ENCODE data around the gene MAP4K1.
"Not testable (repeated sequence)": the region's sequence is repeated elsewhere in the genome, so short reads cannot be mapped to it uniquely, and the experiment has no call there.

MAP4K1 gene

DNA sequence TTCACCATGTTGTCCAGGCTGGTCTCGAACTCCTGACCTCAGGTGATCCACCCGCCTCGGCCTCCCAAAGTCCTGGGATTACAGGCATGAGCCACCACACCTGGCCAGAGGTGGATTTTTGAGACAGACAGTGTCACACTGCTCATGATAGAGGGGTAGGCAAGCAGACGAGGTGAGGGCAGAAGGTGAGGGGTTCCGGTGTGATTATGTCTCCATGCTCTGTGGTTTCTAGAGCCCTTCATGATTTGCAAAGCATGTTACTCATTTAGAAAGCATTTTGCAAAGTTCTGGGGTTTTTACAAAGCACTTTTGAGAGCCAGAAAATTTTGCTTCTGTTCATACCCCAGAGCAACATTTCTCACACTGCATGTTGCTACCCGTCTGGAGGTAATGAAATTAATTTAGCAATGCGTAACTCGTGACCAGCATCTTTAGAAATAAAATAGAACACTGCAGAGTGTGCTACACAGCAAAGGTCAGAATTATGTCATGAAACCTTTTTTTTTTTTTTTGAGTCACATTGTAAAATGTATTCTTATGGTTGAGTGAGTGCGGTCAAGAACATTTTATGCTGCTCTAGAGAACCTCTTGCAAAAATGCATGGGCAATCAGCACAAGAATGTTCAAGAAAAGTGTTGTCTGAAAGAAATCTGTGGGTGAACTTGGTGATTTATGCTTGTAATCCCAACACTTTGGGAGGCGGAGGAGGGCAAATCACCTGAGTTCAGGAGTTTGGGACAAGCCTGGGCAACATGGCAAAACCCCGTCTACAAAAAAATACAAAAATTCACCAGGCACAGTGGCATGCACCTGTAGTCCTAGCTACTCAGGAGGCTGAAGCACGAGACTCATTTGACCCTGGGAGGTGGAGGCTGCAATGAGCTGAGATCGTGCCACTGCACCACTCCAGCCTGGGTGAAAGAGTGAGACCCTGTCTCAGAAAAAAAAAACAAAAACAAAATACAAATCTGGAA is 58.0 kb downstream of the MAP4K1 start:
- Histone ChIP-seq H3K36me3 (ENCODE audit: control insufficient read depth in 2 of 2, insufficient read depth in 2 of 2, low read length in 2 of 2) (no peaks in the 10 kb centered on the region), H3K27me3 (ENCODE audit: control insufficient read depth in 2 of 2, insufficient read depth in 2 of 2, low read length in 2 of 2) (peaks cover 6 to 8% of the 10 kb centered on the region in 2 donors), H3K4me3 (ENCODE audit: low read length in 2 of 2) (peak overlapping the region in 1 of 2 donors; percentile 13), H3K9ac (ENCODE audit: low read depth in 1 of 2, low read length in 2 of 2) (no peak overlapping the region), H3K4me1 (ENCODE audit: control insufficient read depth in 2 of 2, insufficient read depth in 2 of 2, low read length in 2 of 2) (peaks cover 0 to 2% of the 10 kb centered on the region in 2 donors), H3K27ac (ENCODE audit: low read depth in 2 of 2, low read length in 2 of 2) (no peak overlapping the region), H3K9me3 (ENCODE audit: control insufficient read depth in 2 of 2, low read length in 2 of 2) (no peaks in the 10 kb centered on the region)

DNA sequence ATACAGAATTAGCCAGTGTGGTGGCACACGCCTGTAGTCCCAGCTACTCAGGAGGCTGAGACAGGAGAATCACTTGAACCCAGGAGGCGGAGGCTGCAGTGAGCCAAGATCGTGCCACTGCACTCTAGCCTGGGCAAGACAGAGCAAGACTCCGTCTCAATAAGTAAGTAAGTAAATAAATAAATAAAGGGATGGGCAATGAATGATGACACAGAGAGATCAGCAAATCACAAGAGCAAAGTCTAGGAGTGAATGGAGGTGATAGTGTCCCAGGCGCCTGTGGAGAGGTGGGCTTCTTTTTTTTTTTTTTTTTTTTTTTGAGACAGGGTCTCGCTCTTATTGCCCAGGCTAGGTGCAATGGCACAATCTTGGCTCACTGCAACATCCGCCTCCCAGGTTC is 58.8 kb downstream of the MAP4K1 start:
- not testable (repeated sequence) for H3K4me1 ChIP-seq (ENCODE audit: control insufficient read depth in 2 of 2, insufficient read depth in 2 of 2, low read length in 2 of 2); H3K4me3 ChIP-seq (ENCODE audit: low read length in 2 of 2); H3K9me3 ChIP-seq (ENCODE audit: control insufficient read depth in 2 of 2, low read length in 2 of 2); H3K36me3 ChIP-seq (ENCODE audit: control insufficient read depth in 2 of 2, insufficient read depth in 2 of 2, low read length in 2 of 2); H3K27ac ChIP-seq (ENCODE audit: low read depth in 2 of 2, low read length in 2 of 2); H3K9ac ChIP-seq (ENCODE audit: low read depth in 1 of 2, low read length in 2 of 2); H3K27me3 ChIP-seq (ENCODE audit: control insufficient read depth in 2 of 2, insufficient read depth in 2 of 2, low read length in 2 of 2)

DNA sequence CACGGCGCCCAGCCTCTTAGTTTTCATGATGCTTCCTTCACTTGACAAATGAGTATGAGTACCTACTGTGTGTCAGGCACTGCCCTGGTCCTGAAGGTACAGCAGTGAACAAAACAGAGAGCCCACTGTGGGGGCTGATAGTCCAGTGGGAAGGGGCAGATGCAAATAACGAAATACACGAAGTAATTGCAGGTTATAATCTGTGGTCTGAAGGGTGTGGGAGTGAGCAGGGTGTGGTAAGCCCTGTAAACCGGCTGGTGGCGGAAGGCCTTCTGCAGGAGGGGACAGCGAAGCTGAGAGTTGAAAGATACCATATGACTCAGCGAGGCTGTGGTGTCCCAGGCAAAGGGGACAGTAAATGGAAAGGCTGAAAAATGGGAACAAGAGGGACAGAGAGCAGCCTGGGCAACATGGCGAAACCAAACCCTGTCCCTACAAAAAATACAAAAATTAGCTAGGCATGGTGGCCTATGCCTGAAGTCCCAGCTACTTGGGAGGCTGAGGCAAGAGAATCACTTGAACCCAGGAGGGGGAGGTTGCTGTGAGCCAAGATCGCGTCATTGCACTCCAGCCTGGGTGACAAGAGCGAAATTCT is 60.5 kb downstream of the MAP4K1 start:
- no peak overlapping the region for H3K27ac ChIP-seq (ENCODE audit: low read depth in 2 of 2, low read length in 2 of 2)
- no peaks in the 10 kb centered on the region for H3K36me3 ChIP-seq (ENCODE audit: control insufficient read depth in 2 of 2, insufficient read depth in 2 of 2, low read length in 2 of 2)
- no peaks in the 10 kb centered on the region for H3K9me3 ChIP-seq (ENCODE audit: control insufficient read depth in 2 of 2, low read length in 2 of 2)
- H3K4me3 ChIP-seq (ENCODE audit: low read length in 2 of 2) = no peak overlapping the region
- peaks cover 0 to 2% of the 10 kb centered on the region in 2 donors for H3K4me1 ChIP-seq (ENCODE audit: control insufficient read depth in 2 of 2, insufficient read depth in 2 of 2, low read length in 2 of 2)
- H3K27me3 ChIP-seq (ENCODE audit: control insufficient read depth in 2 of 2, insufficient read depth in 2 of 2, low read length in 2 of 2) = peaks cover 0 to 2% of the 10 kb centered on the region in 2 donors
- no peak overlapping the region for H3K9ac ChIP-seq (ENCODE audit: low read depth in 1 of 2, low read length in 2 of 2)

DNA sequence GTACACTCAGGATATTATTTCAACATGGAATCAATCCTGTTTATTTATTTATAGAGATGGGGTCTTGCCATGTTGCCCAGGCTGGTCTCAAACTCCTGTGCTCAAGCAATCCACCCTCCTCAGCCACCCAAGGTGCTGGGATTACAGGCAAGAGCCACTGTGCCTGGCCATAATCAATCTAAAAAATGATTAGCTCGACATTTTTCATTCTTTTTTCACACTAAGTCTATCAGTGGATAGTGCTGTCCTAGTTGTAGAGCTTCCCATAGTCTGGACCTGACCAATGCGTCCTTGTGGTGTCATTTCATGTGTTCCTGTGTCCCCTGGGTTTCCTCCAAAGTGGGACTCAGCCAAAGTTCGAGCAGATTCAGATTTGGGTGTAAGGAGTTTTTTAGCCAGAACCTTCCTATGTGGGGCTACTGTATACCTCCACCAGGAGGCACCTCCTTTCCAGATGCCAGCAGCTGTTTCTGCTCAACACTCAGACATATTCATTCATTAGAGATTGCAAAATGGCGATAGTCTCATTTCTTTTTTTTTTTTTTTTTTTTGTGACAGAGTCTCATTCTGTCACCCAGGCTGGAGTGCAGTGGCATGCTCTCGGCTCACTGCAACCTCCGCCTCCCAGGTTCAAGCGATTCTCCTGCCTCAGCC is 61.1 kb downstream of the MAP4K1 start:
- H3K9ac ChIP-seq (ENCODE audit: low read depth in 1 of 2, low read length in 2 of 2) = no peak overlapping the region
- peaks cover 0 to under 1% of the 10 kb centered on the region in 2 donors for H3K27me3 ChIP-seq (ENCODE audit: control insufficient read depth in 2 of 2, insufficient read depth in 2 of 2, low read length in 2 of 2)
- peaks cover 0 to 2% of the 10 kb centered on the region in 2 donors for H3K4me1 ChIP-seq (ENCODE audit: control insufficient read depth in 2 of 2, insufficient read depth in 2 of 2, low read length in 2 of 2)
- no peaks in the 10 kb centered on the region for H3K9me3 ChIP-seq (ENCODE audit: control insufficient read depth in 2 of 2, low read length in 2 of 2)
- H3K36me3 ChIP-seq (ENCODE audit: control insufficient read depth in 2 of 2, insufficient read depth in 2 of 2, low read length in 2 of 2) = no peaks in the 10 kb centered on the region
- H3K4me3 ChIP-seq (ENCODE audit: low read length in 2 of 2) = no peak overlapping the region
- H3K27ac ChIP-seq (ENCODE audit: low read depth in 2 of 2, low read length in 2 of 2) = no peak overlapping the region

DNA sequence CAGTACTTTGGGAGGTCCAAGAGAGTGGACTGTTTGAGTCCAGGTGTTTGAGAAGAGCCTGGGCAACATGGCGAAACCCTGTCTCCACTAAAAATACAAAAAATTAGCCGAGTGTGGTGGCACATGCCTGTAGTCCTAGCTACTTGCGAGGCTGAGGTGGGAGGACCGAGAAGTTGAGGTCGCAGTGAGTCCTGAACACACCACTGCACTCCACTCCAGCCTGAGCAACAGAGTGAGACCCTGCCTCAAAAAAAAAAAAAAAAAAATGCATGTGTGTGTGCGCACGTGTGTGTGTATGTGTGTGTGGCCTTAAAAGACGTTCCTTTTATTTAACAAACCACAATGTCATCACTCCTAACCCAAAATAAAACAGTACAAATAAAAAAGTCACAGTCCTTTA is 62.6 kb downstream of the MAP4K1 start:
- H3K27ac ChIP-seq (ENCODE audit: low read depth in 2 of 2, low read length in 2 of 2) = no peak overlapping the region
- no peak overlapping the region for H3K9ac ChIP-seq (ENCODE audit: low read depth in 1 of 2, low read length in 2 of 2)
- H3K36me3 ChIP-seq (ENCODE audit: control insufficient read depth in 2 of 2, insufficient read depth in 2 of 2, low read length in 2 of 2) = no peaks in the 10 kb centered on the region
- no peaks in the 10 kb centered on the region for H3K9me3 ChIP-seq (ENCODE audit: control insufficient read depth in 2 of 2, low read length in 2 of 2)
- H3K27me3 ChIP-seq (ENCODE audit: control insufficient read depth in 2 of 2, insufficient read depth in 2 of 2, low read length in 2 of 2) = peaks cover 0 to 4% of the 10 kb centered on the region in 2 donors
- no peak overlapping the region for H3K4me3 ChIP-seq (ENCODE audit: low read length in 2 of 2)
- H3K4me1 ChIP-seq (ENCODE audit: control insufficient read depth in 2 of 2, insufficient read depth in 2 of 2, low read length in 2 of 2) = peaks cover 0 to 2% of the 10 kb centered on the region in 2 donors

DNA sequence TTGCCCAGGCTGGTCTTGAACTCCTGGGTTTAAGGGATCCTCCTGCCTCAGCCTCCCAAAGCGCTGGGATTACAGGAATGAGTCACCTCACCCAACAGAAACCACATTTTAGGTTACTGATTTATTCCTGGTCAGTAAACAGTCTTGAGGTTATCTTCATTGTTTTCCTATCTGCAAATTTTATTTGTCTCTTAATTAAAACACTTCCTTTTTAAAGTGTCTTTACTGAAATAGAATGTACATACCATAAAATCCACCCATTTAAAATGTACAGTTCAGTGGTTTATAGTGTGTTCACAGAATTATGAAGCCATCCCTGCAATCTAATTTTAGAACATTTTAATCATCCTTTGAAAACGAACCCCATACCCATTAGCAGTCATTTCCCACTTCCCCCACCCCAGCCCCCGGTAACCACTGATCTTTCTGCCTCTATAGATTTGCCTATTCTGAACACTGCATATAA is 63.0 kb downstream of the MAP4K1 start:
- Histone ChIP-seq H3K36me3 (ENCODE audit: control insufficient read depth in 2 of 2, insufficient read depth in 2 of 2, low read length in 2 of 2) (no peaks in the 10 kb centered on the region), H3K9ac (ENCODE audit: low read depth in 1 of 2, low read length in 2 of 2) (no peak overlapping the region), H3K27me3 (ENCODE audit: control insufficient read depth in 2 of 2, insufficient read depth in 2 of 2, low read length in 2 of 2) (peaks cover 0 to 4% of the 10 kb centered on the region in 2 donors), H3K4me1 (ENCODE audit: control insufficient read depth in 2 of 2, insufficient read depth in 2 of 2, low read length in 2 of 2) (peaks cover 0 to 2% of the 10 kb centered on the region in 2 donors), H3K4me3 (ENCODE audit: low read length in 2 of 2) (no peak overlapping the region), H3K27ac (ENCODE audit: low read depth in 2 of 2, low read length in 2 of 2) (no peak overlapping the region), H3K9me3 (ENCODE audit: control insufficient read depth in 2 of 2, low read length in 2 of 2) (no peaks in the 10 kb centered on the region)

DNA sequence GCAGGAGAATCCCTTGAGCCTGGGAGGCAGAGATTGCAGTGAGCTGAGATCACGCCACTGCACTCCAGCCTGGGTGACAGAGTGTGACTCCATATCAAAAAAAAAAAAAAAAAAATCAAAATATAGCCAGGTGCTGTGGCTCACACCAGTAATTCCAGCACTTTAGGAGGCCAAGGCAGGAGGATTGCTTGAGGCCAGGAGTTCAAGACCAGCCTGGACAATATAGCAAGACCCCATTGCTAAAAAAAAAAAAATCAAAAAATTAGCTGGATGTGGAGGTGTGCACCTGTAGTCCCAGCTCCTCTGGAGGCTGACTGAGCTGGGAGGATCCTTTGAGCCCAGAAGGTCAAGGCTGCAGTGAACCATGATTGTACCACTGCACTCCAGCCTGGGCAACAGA is 64.5 kb downstream of the MAP4K1 start:
- not testable (repeated sequence) for H3K27ac ChIP-seq (ENCODE audit: low read depth in 2 of 2, low read length in 2 of 2); H3K9me3 ChIP-seq (ENCODE audit: control insufficient read depth in 2 of 2, low read length in 2 of 2); H3K36me3 ChIP-seq (ENCODE audit: control insufficient read depth in 2 of 2, insufficient read depth in 2 of 2, low read length in 2 of 2); H3K4me1 ChIP-seq (ENCODE audit: control insufficient read depth in 2 of 2, insufficient read depth in 2 of 2, low read length in 2 of 2); H3K27me3 ChIP-seq (ENCODE audit: control insufficient read depth in 2 of 2, insufficient read depth in 2 of 2, low read length in 2 of 2); H3K4me3 ChIP-seq (ENCODE audit: low read length in 2 of 2); H3K9ac ChIP-seq (ENCODE audit: low read depth in 1 of 2, low read length in 2 of 2)

DNA sequence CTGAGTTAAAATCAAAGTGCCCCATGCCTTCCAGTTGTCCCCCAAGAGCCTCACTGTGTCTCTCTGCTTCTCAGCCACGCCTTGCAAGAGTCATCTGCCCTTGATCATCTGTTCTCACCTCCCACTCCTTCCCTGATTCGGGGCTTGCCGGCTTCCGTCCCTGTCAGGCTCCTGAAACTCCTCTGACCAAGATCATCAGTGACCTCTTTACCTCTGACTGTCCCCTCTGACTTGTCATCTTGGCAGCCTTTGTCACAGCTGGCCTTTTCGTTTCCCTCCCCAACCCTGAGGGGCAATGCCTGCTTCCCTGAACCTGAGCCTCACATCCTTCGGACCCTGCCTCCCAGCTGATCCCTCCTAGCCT is 66.3 kb downstream of the MAP4K1 start:
- no peaks in the 10 kb centered on the region for H3K4me1 ChIP-seq (ENCODE audit: control insufficient read depth in 2 of 2, insufficient read depth in 2 of 2, low read length in 2 of 2)
- H3K9me3 ChIP-seq (ENCODE audit: control insufficient read depth in 2 of 2, low read length in 2 of 2) = no peaks in the 10 kb centered on the region
- H3K9ac ChIP-seq (ENCODE audit: low read depth in 1 of 2, low read length in 2 of 2) = no peak overlapping the region
- no peaks in the 10 kb centered on the region for H3K36me3 ChIP-seq (ENCODE audit: control insufficient read depth in 2 of 2, insufficient read depth in 2 of 2, low read length in 2 of 2)
- H3K4me3 ChIP-seq (ENCODE audit: low read length in 2 of 2) = no peak overlapping the region
- peaks cover 0 to 4% of the 10 kb centered on the region in 2 donors for H3K27me3 ChIP-seq (ENCODE audit: control insufficient read depth in 2 of 2, insufficient read depth in 2 of 2, low read length in 2 of 2)
- H3K27ac ChIP-seq (ENCODE audit: low read depth in 2 of 2, low read length in 2 of 2) = no peak overlapping the region

DNA sequence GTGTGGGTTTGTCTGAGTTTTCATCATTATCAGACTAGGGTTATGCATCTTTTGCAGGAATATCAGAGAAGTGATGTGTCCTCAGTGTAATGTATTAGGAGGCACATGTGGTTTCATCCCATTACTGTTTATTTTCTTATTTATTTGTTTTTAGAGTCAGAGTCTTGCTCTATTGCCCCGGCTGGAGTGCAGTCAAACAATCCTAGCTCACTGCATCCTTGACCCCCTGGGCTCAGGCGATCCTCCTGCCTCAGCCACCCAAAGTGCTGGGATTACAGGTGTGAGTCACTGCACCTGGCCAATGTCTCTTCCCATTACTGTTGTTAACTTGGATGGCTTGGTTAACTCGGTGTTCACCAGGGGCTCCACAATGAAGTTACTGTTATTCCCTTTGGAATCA is 67.4 kb downstream of the MAP4K1 start:
- H3K9me3 ChIP-seq (ENCODE audit: control insufficient read depth in 2 of 2, low read length in 2 of 2) = no peaks in the 10 kb centered on the region
- H3K27me3 ChIP-seq (ENCODE audit: control insufficient read depth in 2 of 2, insufficient read depth in 2 of 2, low read length in 2 of 2) = peaks cover 0 to 4% of the 10 kb centered on the region in 2 donors
- no peaks in the 10 kb centered on the region for H3K4me1 ChIP-seq (ENCODE audit: control insufficient read depth in 2 of 2, insufficient read depth in 2 of 2, low read length in 2 of 2)
- no peak overlapping the region for H3K27ac ChIP-seq (ENCODE audit: low read depth in 2 of 2, low read length in 2 of 2)
- no peak overlapping the region for H3K4me3 ChIP-seq (ENCODE audit: low read length in 2 of 2)
- no peak overlapping the region for H3K9ac ChIP-seq (ENCODE audit: low read depth in 1 of 2, low read length in 2 of 2)
- H3K36me3 ChIP-seq (ENCODE audit: control insufficient read depth in 2 of 2, insufficient read depth in 2 of 2, low read length in 2 of 2) = no peaks in the 10 kb centered on the region

DNA sequence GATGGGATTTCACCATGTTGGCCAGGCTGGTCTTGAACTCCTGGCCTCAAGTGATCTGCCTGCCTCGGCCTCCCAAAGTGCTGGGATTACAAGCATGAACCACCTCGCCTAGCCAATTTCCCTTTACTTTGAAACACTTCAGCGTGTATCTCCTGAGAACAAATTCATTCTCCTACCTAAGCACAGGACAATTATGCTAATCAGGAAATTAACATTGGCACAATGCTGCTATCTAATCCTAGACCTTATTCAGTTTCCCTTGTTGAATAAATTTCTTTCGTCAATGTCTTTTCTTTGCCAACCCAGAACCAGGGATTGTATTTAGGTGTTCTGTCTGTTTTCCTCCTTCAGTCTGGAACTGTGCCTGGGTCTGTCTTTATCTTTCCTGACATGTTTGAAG is 67.8 kb downstream of the MAP4K1 start:
- Histone ChIP-seq H3K27me3 (ENCODE audit: control insufficient read depth in 2 of 2, insufficient read depth in 2 of 2, low read length in 2 of 2) (peaks cover 0 to 4% of the 10 kb centered on the region in 2 donors), H3K36me3 (ENCODE audit: control insufficient read depth in 2 of 2, insufficient read depth in 2 of 2, low read length in 2 of 2) (no peaks in the 10 kb centered on the region), H3K4me3 (ENCODE audit: low read length in 2 of 2) (no peak overlapping the region), H3K9me3 (ENCODE audit: control insufficient read depth in 2 of 2, low read length in 2 of 2) (no peaks in the 10 kb centered on the region), H3K4me1 (ENCODE audit: control insufficient read depth in 2 of 2, insufficient read depth in 2 of 2, low read length in 2 of 2) (no peaks in the 10 kb centered on the region), H3K27ac (ENCODE audit: low read depth in 2 of 2, low read length in 2 of 2) (no peak overlapping the region), H3K9ac (ENCODE audit: low read depth in 1 of 2, low read length in 2 of 2) (no peak overlapping the region)
